Astrocyte (in vitro differentiated cells and primary cell): ENCODE measurements around the gene PIP4K2A.

ENCODE experiments used
- EZH2 ChIP-seq: IDR thresholded peaks from 2 replicates; pipeline ENCODE4 v1.6.1; 2012; ENCODE audit warnings: mild to moderate bottlenecking, low read length, inconsistent platforms; ENCODE audit not compliant: insufficient read depth
- TF ChIP-seq, protein P1 (sequence below): IDR thresholded peaks from 2 replicates; pipeline ENCODE4 v1.5.1; 2011; ENCODE audit warnings: low read depth, mild to moderate bottlenecking, inconsistent platforms, low read length, moderate library complexity; ENCODE audit not compliant: insufficient read depth

DNA sequence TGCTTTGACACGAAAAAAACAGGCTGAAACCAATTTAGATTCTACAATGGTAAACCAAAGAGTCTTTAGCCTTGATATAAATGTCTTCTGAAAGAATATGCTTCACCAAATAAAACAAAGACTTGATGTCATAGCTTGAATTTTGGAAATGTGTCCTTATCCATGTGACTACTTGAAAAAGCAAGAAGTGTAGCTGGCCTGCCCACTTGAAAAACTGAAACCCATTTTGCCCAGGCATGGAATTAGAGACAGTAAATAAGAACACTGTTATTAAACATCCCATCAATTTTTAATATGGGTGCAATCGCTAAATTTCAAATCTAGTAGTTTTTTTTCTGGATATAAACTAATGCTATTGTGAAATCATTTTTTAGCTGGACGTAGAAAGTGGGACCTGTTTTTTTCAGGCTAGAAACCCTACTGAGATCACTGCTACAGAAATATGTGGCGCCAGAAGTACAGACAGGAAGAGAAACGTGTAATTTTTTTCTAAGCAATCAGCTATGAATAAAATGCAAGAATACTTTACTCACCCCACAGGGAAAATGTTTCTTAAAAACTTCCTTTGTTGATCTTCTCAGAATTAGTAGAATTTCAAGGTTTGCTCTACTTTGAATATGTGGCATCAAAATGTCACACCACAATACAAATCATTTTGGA, 56.7 kb downstream of the PIP4K2A start:
- TF ChIP-seq EZH2 = no peak
- TF ChIP-seq, protein P1, sequence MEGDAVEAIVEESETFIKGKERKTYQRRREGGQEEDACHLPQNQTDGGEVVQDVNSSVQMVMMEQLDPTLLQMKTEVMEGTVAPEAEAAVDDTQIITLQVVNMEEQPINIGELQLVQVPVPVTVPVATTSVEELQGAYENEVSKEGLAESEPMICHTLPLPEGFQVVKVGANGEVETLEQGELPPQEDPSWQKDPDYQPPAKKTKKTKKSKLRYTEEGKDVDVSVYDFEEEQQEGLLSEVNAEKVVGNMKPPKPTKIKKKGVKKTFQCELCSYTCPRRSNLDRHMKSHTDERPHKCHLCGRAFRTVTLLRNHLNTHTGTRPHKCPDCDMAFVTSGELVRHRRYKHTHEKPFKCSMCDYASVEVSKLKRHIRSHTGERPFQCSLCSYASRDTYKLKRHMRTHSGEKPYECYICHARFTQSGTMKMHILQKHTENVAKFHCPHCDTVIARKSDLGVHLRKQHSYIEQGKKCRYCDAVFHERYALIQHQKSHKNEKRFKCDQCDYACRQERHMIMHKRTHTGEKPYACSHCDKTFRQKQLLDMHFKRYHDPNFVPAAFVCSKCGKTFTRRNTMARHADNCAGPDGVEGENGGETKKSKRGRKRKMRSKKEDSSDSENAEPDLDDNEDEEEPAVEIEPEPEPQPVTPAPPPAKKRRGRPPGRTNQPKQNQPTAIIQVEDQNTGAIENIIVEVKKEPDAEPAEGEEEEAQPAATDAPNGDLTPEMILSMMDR = no peak
